ENCODE data around the gene BIN1.

BIN1 gene

GRCh38 chr2:127014224-127014623 lies 92.7 kb downstream of the BIN1 start:
- CTCF ChIA-PET = interaction anchor here (1.0 kb wide), 1 partner anchor 27 kb away, joined by 3 read pairs; no protein-coding TSS in a partner anchor
- no peak for DNase-seq (ENCODE audit: extremely low spot score)

DNA sequence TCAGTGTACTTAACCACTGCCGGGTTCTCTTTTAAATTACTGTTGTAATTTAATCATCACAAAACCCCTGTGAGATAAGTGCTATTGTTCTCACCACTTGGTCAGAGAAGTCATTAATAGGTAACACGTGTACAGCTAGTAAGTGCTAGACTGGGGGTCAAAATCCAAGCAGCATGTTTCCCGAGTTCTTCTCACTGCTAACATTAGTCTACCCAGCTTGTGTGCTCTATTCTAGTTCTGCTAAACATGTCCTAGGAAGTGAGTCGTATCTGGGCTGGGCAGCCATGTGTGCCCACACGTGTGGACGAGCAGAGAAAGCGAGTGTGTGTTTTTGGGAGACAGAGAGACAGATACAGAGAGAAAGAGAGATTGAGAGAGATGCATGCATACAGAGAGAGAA lies 94.1 kb downstream of the BIN1 start:
- ChIA-PET CTCF (no interaction called here), POLR2A (no interaction called here)
- no peak for DNase-seq (ENCODE audit: extremely low spot score)
- no peak for TF ChIP-seq CTCF (IDR thresholded peaks at IDR 0.05; ENCODE audit: control extremely low read depth, extremely low read depth, low read depth, missing control alignments)

More at GRCh38 chr2:127014224-127014623, 92.7 kb downstream of the BIN1 start:
- POLR2A ChIA-PET = no interaction called here
- no peak for TF ChIP-seq CTCF (IDR thresholded peaks at IDR 0.05; ENCODE audit: control extremely low read depth, extremely low read depth, low read depth, missing control alignments)

- no peak for TF ChIP-seq CTCF (IDR thresholded peaks at IDR 0.05; ENCODE audit: control extremely low read depth, extremely low read depth, low read depth, missing control alignments)
- ChIA-PET POLR2A (no interaction called here), CTCF (no interaction called here)
- DNase-seq (ENCODE audit: extremely low spot score) = no peak
These were observed 94.7 kb downstream of the BIN1 start for GRCh38 chr2:127012215-127012614.

GRCh38 chr2:127011796-127012195 lies 95.2 kb downstream of the BIN1 start:
- DNase-seq (ENCODE audit: extremely low spot score) = no peak
- ChIA-PET CTCF (no interaction called here), POLR2A (no interaction called here)
- TF ChIP-seq CTCF (IDR thresholded peaks at IDR 0.05; ENCODE audit: control extremely low read depth, extremely low read depth, low read depth, missing control alignments) = no peak

DNA sequence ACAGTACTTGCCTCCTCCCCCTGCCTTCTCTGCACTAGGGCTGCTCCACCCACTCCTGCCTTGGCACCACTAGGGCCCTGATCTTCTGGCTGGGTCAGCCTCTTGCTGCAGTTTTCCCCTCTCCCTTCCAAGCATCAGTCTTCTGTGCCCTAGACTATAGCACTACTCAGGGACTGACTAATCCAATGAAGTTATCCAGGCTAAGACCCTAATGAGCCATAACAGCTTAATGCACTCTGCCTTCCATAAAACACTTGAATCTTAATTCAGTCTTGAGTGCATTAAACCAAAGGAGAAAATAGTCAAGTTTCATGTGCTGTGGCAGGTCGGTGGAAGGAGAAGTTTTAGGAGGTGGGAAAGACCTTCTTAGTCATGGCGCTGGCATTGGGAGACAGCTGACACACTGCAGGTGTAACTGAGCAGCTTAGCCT lies 95.7 kb downstream of the BIN1 start:
- CTCF ChIA-PET = no interaction called here
- POLR2A ChIA-PET = no interaction called here
- DNase-seq (ENCODE audit: extremely low spot score) = no peak
- TF ChIP-seq CTCF (IDR thresholded peaks at IDR 0.05; ENCODE audit: control extremely low read depth, extremely low read depth, low read depth, missing control alignments) = no peak

DNA sequence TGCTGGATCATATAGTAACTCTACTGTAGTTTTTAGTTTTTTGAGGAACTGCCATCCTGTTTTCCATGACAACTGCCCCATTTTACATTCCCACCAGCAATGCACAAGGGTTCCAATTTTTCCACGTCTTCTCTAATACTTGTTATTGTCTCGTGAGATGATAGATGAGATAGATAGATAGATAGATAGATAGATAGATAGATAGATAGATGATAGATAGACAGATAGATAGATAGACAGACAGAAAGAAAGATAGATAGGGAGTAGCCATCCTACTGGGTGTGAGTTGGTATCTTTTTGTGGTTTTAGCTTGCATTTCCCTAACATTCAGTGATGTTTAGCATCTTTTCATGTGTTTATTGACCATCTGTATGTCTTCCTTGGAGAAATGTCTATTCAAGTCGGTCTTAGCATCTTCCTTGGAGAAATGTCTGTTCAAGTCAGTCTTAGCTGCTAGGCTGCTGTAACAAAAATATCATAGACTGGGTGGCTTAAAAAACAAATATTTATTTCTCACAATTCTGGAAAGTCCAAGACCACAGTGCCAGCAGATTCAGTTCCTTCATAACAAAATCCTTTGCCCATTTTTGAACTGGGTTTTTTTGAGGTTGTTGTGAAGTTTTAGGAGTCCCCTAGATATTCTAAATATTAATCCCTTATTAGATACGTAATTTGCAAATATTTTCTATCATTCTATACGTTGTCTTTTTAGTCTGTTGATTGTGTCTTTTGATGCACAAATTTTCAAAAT lies 98.5 kb downstream of the BIN1 start:
- POLR2A ChIA-PET = no interaction called here
- no peak for DNase-seq (ENCODE audit: extremely low spot score)
- no peak for TF ChIP-seq CTCF (IDR thresholded peaks at IDR 0.05; ENCODE audit: control extremely low read depth, extremely low read depth, low read depth, missing control alignments)
- CTCF ChIA-PET = interaction anchor here (1.1 kb wide), 1 partner anchor 36 kb away, joined by 3 read pairs; no protein-coding TSS in a partner anchor
